GM12878 (cell line): ENCODE measurements around the gene PLAGL2. TPM values are rescaled to one million over a fixed set of nuclear protein-coding genes. Genes with fewer than 3 reads are reported as not detected.

Source experiments
- ATAC-seq: fragments of 200-7000 bp; cut with Tn5 transposase; 3 replicates; pipeline ENCODE4 v1.9.1; 2020; ENCODE audit warnings: mild to moderate bottlenecking, moderate library complexity
- BruUV-seq: library from RNA; stranded (reverse); fragments of 400-500 nt; replicated peaks from 2 replicates; lab custom pipeline; 2021; lab: Mats Ljungman, UMichigan
- CTCF ChIA-PET: fragments of 300-600 bp; sonication (Branson Sonifier 250); formaldehyde crosslinking; extraction: SDS; loops from one replicate; lab custom pipeline; 2021; ENCODE audit warnings: inconsistent platforms; lab: Yijun Ruan, JAX
- POLR2A ChIA-PET: fragments of 350-600 bp; formaldehyde crosslinking; extraction: SDS; loops from one replicate; lab custom pipeline; 2021; ENCODE audit warnings: inconsistent platforms; lab: Charles Lee
- RAD21 ChIA-PET: fragments of 300-600 bp; sonication (Branson Sonifier 250); formaldehyde crosslinking; loops from one replicate; lab custom pipeline; 2023; ENCODE audit warnings: antibody characterized with exemption; ENCODE audit not compliant: unreplicated experiment; lab: Charles Lee
- SMC1A ChIA-PET: fragments of 300-600 bp; sonication (Branson Sonifier 250); formaldehyde crosslinking; loops from one replicate; lab custom pipeline; 2023; ENCODE audit not compliant: unreplicated experiment, uncharacterized antibody; lab: Charles Lee
- DNase-seq: peaks from one replicate; pipeline ENCODE4 v3.0.0-alpha.2; 2011; ENCODE audit warnings: low read depth, low spot score
- FAIRE-seq: peaks from 3 replicates; lab custom pipeline; 2011; peaks lifted over from hg19 to GRCh38; lab: Jason Lieb, UNC
- H2AFZ ChIP-seq: 2 replicates; pipeline ENCODE4 v1.6.0; 2011; ENCODE audit warnings: low read depth, low read length, control low read depth; ENCODE audit not compliant: control insufficient read depth
- H3K27ac ChIP-seq: 2 replicates; pipeline ENCODE4 v1.5.1; 2011; ENCODE audit warnings: control low read depth; ENCODE audit not compliant: control insufficient read depth, insufficient read depth
- H3K27me3 ChIP-seq, 2 experiments: replicated peaks in 1 of 2; 2 replicates each; pipeline versions ENCODE4 v1.6.0 to v1.6.1; 2011; ENCODE audit warnings: low read length in 1 of 2; ENCODE audit not compliant: control insufficient read depth in 2 of 2, insufficient read depth in 2 of 2
- H3K36me3 ChIP-seq, 2 experiments: 2 replicates each; pipeline ENCODE4 v1.5.1; 2011; ENCODE audit warnings: low read length in 1 of 2; ENCODE audit not compliant: control insufficient read depth in 2 of 2, insufficient read depth in 2 of 2
- H3K4me1 ChIP-seq: 2 replicates; pipeline ENCODE4 v1.6.1; 2011; ENCODE audit warnings: mild to moderate bottlenecking, low read length, moderate library complexity, mixed read lengths; ENCODE audit not compliant: control insufficient read depth, insufficient read depth
- H3K4me2 ChIP-seq: 2 replicates; pipeline ENCODE4 v1.6.0; 2011; ENCODE audit warnings: control low read depth; ENCODE audit not compliant: control insufficient read depth, insufficient read depth
- H3K4me3 ChIP-seq: fragments of 200-600 bp; sonication (generic); 2 replicates; pipeline ENCODE4 v1.5.1; 2016
- H3K79me2 ChIP-seq: 2 replicates; pipeline ENCODE4 v1.6.0; 2011; ENCODE audit warnings: low read length; ENCODE audit not compliant: control insufficient read depth, insufficient read depth
- H3K9ac ChIP-seq: 2 replicates; pipeline ENCODE4 v1.8.0; 2011; ENCODE audit warnings: low read length, control low read depth, mixed read lengths; ENCODE audit not compliant: control insufficient read depth, insufficient read depth
- H3K9me3 ChIP-seq: replicated peaks from 3 replicates; pipeline ENCODE4 v1.5.1; 2011; ENCODE audit warnings: mild to moderate bottlenecking, low read length; ENCODE audit not compliant: control insufficient read depth, insufficient read depth
- H4K20me1 ChIP-seq: 2 replicates; pipeline ENCODE4 v1.6.0; 2011; ENCODE audit not compliant: control insufficient read depth, insufficient read depth
- KDM1A ChIP-seq: fragments of 200-600 bp; sonication (generic); IDR thresholded peaks from 2 replicates; pipeline ENCODE4 v1.6.1; 2016; ENCODE audit warnings: borderline replicate concordance
- MEF2A ChIP-seq: IDR thresholded peaks from 2 replicates; pipeline ENCODE4 v1.6.1; 2011; ENCODE audit warnings: low read depth, mild to moderate bottlenecking, low read length, moderate library complexity; ENCODE audit not compliant: insufficient read depth
- NBN ChIP-seq: fragments of 450-650 bp; IDR thresholded peaks from 2 replicates; pipeline ENCODE4 v1.6.1; 2016
- POU2F2 ChIP-seq: IDR thresholded peaks from 3 replicates; pipeline ENCODE4 v1.6.1; 2011; ENCODE audit warnings: low read depth, mild to moderate bottlenecking, low read length, borderline replicate concordance
- SMAD1 ChIP-seq: fragments of 450-650 bp; IDR thresholded peaks from 2 replicates; pipeline ENCODE4 v1.6.1; 2018; ENCODE audit warnings: mild to moderate bottlenecking, low read depth; ENCODE audit not compliant: partially characterized antibody
- WGBS: methylation state at CpG from one replicate; pipeline ENCODE4 v1.1.6; 2016; ENCODE audit warnings: low lambda C conversion rate; ENCODE audit not compliant: insufficient replicate concordance, insufficient coverage; ENCODE audit errors: missing lambda C conversion rate; 5-methylcytosine and 5-hydroxymethylcytosine counted together
- in situ Hi-C: fragments of 300-500 bp; cut with MboI; formaldehyde crosslinking; loops from 9 replicates; pipeline ENCODE4 v1.14.3; 2018; ENCODE audit warnings: mixed read lengths
- intact Hi-C: fragments of 100-400 bp; cut with micrococcal nuclease; formaldehyde crosslinking; loops from one replicate; pipeline ENCODE4 v1.14.2; 2022; ENCODE audit not compliant: unreplicated experiment
- microRNA counts: library from miRNA; unstranded; fragments of <30 nt; microRNA quantifications from one replicate; lab custom pipeline; 2016
- polyA plus RNA-seq, 11 experiments: library from polyadenylated mRNA; depleted of rRNA in 4 of 11; unstranded in 6 of 11; stranded (reverse) in 5 of 11; fragments of >200 nt; fragmentation: Nextera tagmentation in 4 of 11; fragmentation: Illumina TruSeq in 1 of 11; extraction: Ambion mirVana in 4 of 11; extraction: Trizol in 1 of 11; gene quantifications; 1 replicate in 1 of 11; 2 replicates in 10 of 11; pipeline versions ENCODE4 v1.2.1 to v1.2.3, GENCODE V29; 2011 to 2016; ENCODE audit warnings: inconsistent platforms in 2 of 11, missing spikeins in 2 of 11, low read depth in 1 of 11
- total RNA-seq, 4 experiments: library from RNA; depleted of rRNA in 3 of 4; stranded (reverse); fragments of >200 nt in 3 of 4; fragmentation: Illumina TruSeq in 1 of 4; extraction: Trizol in 1 of 4; gene quantifications; 2 replicates each; pipeline versions ENCODE4 v1.2.1 to v1.2.3, GENCODE V29; 2013 to 2021

Gene PLAGL2
- total and polyA plus RNA-seq, 10 of the 15 experiments (the other 5 are each of a cell fraction or from before 2014, with no cell fraction given), result 4.4 to 32.3 (median 13.3) TPM

DNA sequence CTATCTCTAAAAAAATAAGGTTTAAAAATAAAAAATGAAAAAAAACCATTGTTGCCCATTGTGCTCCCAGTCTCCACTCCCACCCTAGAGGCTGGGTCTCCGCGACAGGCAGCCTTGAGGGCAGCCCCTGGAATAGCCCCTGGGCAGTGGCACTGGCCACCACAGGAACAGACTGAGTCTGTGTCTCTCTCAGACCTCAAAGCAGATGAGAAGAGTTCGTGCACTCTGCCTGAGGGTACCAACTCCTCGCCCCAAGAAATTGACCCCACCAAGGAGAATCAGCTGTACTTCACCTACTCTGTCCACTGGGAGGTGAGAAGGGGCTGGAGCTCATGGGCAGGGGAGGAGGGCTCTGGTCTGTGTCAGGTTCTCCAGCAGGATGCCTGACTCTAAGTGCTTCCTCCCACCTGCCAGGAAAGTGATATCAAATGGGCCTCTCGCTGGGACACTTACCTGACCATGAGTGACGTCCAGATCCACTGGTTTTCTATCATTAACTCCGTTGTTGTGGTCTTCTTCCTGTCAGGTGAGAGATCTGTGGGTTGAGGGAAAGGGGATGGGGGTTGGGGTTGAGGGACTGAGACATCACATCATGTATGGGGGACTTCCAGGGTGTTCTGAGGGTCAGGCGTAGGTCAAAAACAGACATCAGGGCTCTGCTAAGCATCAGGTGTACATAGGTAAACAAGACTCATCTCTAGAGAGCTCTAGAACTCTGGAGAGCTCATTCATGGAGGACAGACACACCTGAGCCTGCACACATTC lies 62.5 kb downstream of the PLAGL2 start:
- BruUV-seq, result no TSS peak
- WGBS, result 93% methylated on average over 8 of the region's 8 CpGs
- Histone ChIP-seq H3K27ac (no peak overlapping the region), H3K9ac (no peak overlapping the region), H3K4me3 (no peak overlapping the region), H3K27me3 (no peaks in the 10 kb centered on the region), H2AFZ (no peak overlapping the region), H3K9me3 (no peaks in the 10 kb centered on the region), H3K36me3 (peaks cover 28 to 40% of the 10 kb centered on the region in 2 experiments), H3K4me1 (no peaks in the 10 kb centered on the region), H3K4me2 (no peak overlapping the region), H4K20me1 (no peaks in the 10 kb centered on the region), H3K79me2 (no peaks in the 10 kb centered on the region)
- in situ Hi-C loops, result no loop called here
- DNase-seq, result no peak
- SMC1A ChIA-PET, result no interaction called here
- no peak for FAIRE-seq
- RAD21 ChIA-PET, result no interaction called here
- TF ChIP-seq SMAD1 (no peak), POU2F2 (no peak), KDM1A (no peak), NBN (no peak)
- intact Hi-C loops, result no loop called here
- POLR2A ChIA-PET, result no interaction called here
- CTCF ChIA-PET, result no interaction called here
- no peak for ATAC-seq

- no peak for ATAC-seq
- Histone ChIP-seq H3K4me2 (no peak overlapping the region), H2AFZ (no peak overlapping the region)
- no TSS peak for BruUV-seq
- RAD21 ChIA-PET, result no interaction called here
- no peak for TF ChIP-seq MEF2A
- TF ChIP-seq, all 136 proteins: peak for 0
- Histone ChIP-seq H3K79me2 (no peaks in the 10 kb centered on the region), H3K36me3 (peaks cover 29 to 53% of the 10 kb centered on the region in 2 experiments), H4K20me1 (no peaks in the 10 kb centered on the region), H3K9ac (no peak overlapping the region), H3K9me3 (no peaks in the 10 kb centered on the region), H3K27ac (no peak overlapping the region), H3K27me3 (no peaks in the 10 kb centered on the region), H3K4me3 (no peak overlapping the region), H3K4me1 (no peaks in the 10 kb centered on the region)
- DNase-seq (no peak), FAIRE-seq (no peak)
- SMC1A ChIA-PET, result no interaction called here
- intact Hi-C loops, result no loop called here
- CTCF ChIA-PET, result no interaction called here
- POLR2A ChIA-PET, result interaction anchor here (0.9 kb wide), 1 partner anchor 14 kb away, joined by 3 read pairs; no protein-coding TSS in a partner anchor
- in situ Hi-C loops, result no loop called here
- WGBS, result 95% methylated on average over 15 of the region's 15 CpGs
These were observed 64.6 kb downstream of the PLAGL2 start for GRCh38 chr20:32142991-32143390.

MicroRNAs within 50 kb of the gene (microRNA counts, 767-probe panel; counts per million panel counts)
- microRNA hsa-miR-1825 (lab: Ali Mortazavi, UCI), result 1,438 counts per million, percentile 53 among the panel's probes with 10 or more counts

Other genes starting within 250 kb of the PLAGL2 start
- under 0.01 TPM in 1 of 2 replicates, not detected in the other for gene XKR7, start 239.6 kb downstream of the PLAGL2 start, total RNA-seq (2014; rRNA removed)
- not detected in 2 replicates for gene XKR7, start 239.6 kb downstream of the PLAGL2 start, total RNA-seq (2014; rRNA removed; fragmentation: Illumina TruSeq; extraction: Trizol)
- gene XKR7, start 239.6 kb downstream of the PLAGL2 start, total RNA-seq (2021), result not detected in 2 replicates
- not detected in 2 replicates for gene XKR7, start 239.6 kb downstream of the PLAGL2 start, polyA plus RNA-seq (2011; rRNA removed)
- not detected in 2 replicates for gene XKR7, start 239.6 kb downstream of the PLAGL2 start, polyA plus RNA-seq (2014; fragmentation: Illumina TruSeq; extraction: Trizol)
- not detected for gene XKR7, start 239.6 kb downstream of the PLAGL2 start, polyA plus RNA-seq (2014; fragmentation: Nextera tagmentation; extraction: Ambion mirVana)
- gene XKR7, start 239.6 kb downstream of the PLAGL2 start, polyA plus RNA-seq (2014; rRNA removed), result not detected in 2 replicates
- not detected for gene XKR7, start 239.6 kb downstream of the PLAGL2 start, polyA plus RNA-seq (2016; fragmentation: Nextera tagmentation; extraction: Ambion mirVana)
- not detected in 2 replicates for gene CCM2L, start 197.3 kb downstream of the PLAGL2 start, total RNA-seq (2014; rRNA removed)
- not detected in 2 replicates for gene CCM2L, start 197.3 kb downstream of the PLAGL2 start, total RNA-seq (2014; rRNA removed; fragmentation: Illumina TruSeq; extraction: Trizol)
- not detected in 2 replicates for gene CCM2L, start 197.3 kb downstream of the PLAGL2 start, total RNA-seq (2021)
- gene CCM2L, start 197.3 kb downstream of the PLAGL2 start, polyA plus RNA-seq (2011; rRNA removed), result not detected in 2 replicates
- not detected in 2 replicates for gene CCM2L, start 197.3 kb downstream of the PLAGL2 start, polyA plus RNA-seq (2014; fragmentation: Illumina TruSeq; extraction: Trizol)
- not detected for gene CCM2L, start 197.3 kb downstream of the PLAGL2 start, polyA plus RNA-seq (2014; fragmentation: Nextera tagmentation; extraction: Ambion mirVana)
- not detected in 2 replicates for gene CCM2L, start 197.3 kb downstream of the PLAGL2 start, polyA plus RNA-seq (2014; rRNA removed)
- gene CCM2L, start 197.3 kb downstream of the PLAGL2 start, polyA plus RNA-seq (2016; fragmentation: Nextera tagmentation; extraction: Ambion mirVana), result not detected
- gene HCK, start 155.5 kb downstream of the PLAGL2 start, total RNA-seq (2014; rRNA removed), result 30.2 and 30.3 TPM in 2 replicates
- gene HCK, start 155.5 kb downstream of the PLAGL2 start, total RNA-seq (2014; rRNA removed; fragmentation: Illumina TruSeq; extraction: Trizol), result 20.5 TPM in 2 replicates
- 20.1 and 21.0 TPM in 2 replicates for gene HCK, start 155.5 kb downstream of the PLAGL2 start, total RNA-seq (2021)
- gene HCK, start 155.5 kb downstream of the PLAGL2 start, polyA plus RNA-seq (2011; rRNA removed), result 1.5 and 3.0 TPM in 2 replicates
- 22.5 and 25.2 TPM in 2 replicates for gene HCK, start 155.5 kb downstream of the PLAGL2 start, polyA plus RNA-seq (2014; fragmentation: Illumina TruSeq; extraction: Trizol)
- 1 to 10 TPM; 1.3 to 2.1 TPM for gene HCK, start 155.5 kb downstream of the PLAGL2 start, polyA plus RNA-seq (2014; fragmentation: Nextera tagmentation; extraction: Ambion mirVana)
- gene HCK, start 155.5 kb downstream of the PLAGL2 start, polyA plus RNA-seq (2014; rRNA removed), result 25.0 and 26.7 TPM in 2 replicates
- 10 to 100 TPM; 16.5 to 16.8 TPM for gene HCK, start 155.5 kb downstream of the PLAGL2 start, polyA plus RNA-seq (2016; fragmentation: Nextera tagmentation; extraction: Ambion mirVana)
- 19.9 and 24.5 TPM in 2 replicates for gene TM9SF4, start 98.0 kb downstream of the PLAGL2 start, total RNA-seq (2014; rRNA removed)
- 19.9 and 20.8 TPM in 2 replicates for gene TM9SF4, start 98.0 kb downstream of the PLAGL2 start, total RNA-seq (2014; rRNA removed; fragmentation: Illumina TruSeq; extraction: Trizol)
- gene TM9SF4, start 98.0 kb downstream of the PLAGL2 start, total RNA-seq (2021), result 29.5 and 33.6 TPM in 2 replicates
- gene TM9SF4, start 98.0 kb downstream of the PLAGL2 start, polyA plus RNA-seq (2011; rRNA removed), result 24.7 and 47.8 TPM in 2 replicates
- gene TM9SF4, start 98.0 kb downstream of the PLAGL2 start, polyA plus RNA-seq (2014; fragmentation: Illumina TruSeq; extraction: Trizol), result 32.0 and 34.9 TPM in 2 replicates
- gene TM9SF4, start 98.0 kb downstream of the PLAGL2 start, polyA plus RNA-seq (2014; fragmentation: Nextera tagmentation; extraction: Ambion mirVana), result 10 to 100 TPM in 1 of 2 experiments, 1 to 10 TPM in 1; 8.5 to 14.1 TPM
- 27.8 and 28.6 TPM in 2 replicates for gene TM9SF4, start 98.0 kb downstream of the PLAGL2 start, polyA plus RNA-seq (2014; rRNA removed)
- 10 to 100 TPM; 23.3 to 24.1 TPM for gene TM9SF4, start 98.0 kb downstream of the PLAGL2 start, polyA plus RNA-seq (2016; fragmentation: Nextera tagmentation; extraction: Ambion mirVana)
- gene POFUT1, start 137 bp upstream of the PLAGL2 start, total RNA-seq (2014; rRNA removed), result 23.1 and 24.0 TPM in 2 replicates
- gene POFUT1, start 137 bp upstream of the PLAGL2 start, total RNA-seq (2014; rRNA removed; fragmentation: Illumina TruSeq; extraction: Trizol), result 20.5 and 22.2 TPM in 2 replicates
- 30.5 and 33.4 TPM in 2 replicates for gene POFUT1, start 137 bp upstream of the PLAGL2 start, total RNA-seq (2021)
- 11.3 and 15.1 TPM in 2 replicates for gene POFUT1, start 137 bp upstream of the PLAGL2 start, polyA plus RNA-seq (2011; rRNA removed)
- gene POFUT1, start 137 bp upstream of the PLAGL2 start, polyA plus RNA-seq (2014; fragmentation: Illumina TruSeq; extraction: Trizol), result 24.1 and 25.1 TPM in 2 replicates
- 1 to 10 TPM; 2.6 to 3.9 TPM for gene POFUT1, start 137 bp upstream of the PLAGL2 start, polyA plus RNA-seq (2014; fragmentation: Nextera tagmentation; extraction: Ambion mirVana)
- 19.3 and 19.8 TPM in 2 replicates for gene POFUT1, start 137 bp upstream of the PLAGL2 start, polyA plus RNA-seq (2014; rRNA removed)
- gene POFUT1, start 137 bp upstream of the PLAGL2 start, polyA plus RNA-seq (2016; fragmentation: Nextera tagmentation; extraction: Ambion mirVana), result 10 to 100 TPM; 24.4 to 24.9 TPM
- gene KIF3B, start 69.9 kb upstream of the PLAGL2 start, total RNA-seq (2014; rRNA removed), result 27.4 and 28.3 TPM in 2 replicates
- gene KIF3B, start 69.9 kb upstream of the PLAGL2 start, total RNA-seq (2014; rRNA removed; fragmentation: Illumina TruSeq; extraction: Trizol), result 27.5 and 28.5 TPM in 2 replicates
- gene KIF3B, start 69.9 kb upstream of the PLAGL2 start, total RNA-seq (2021), result 29.5 and 31.5 TPM in 2 replicates
- gene KIF3B, start 69.9 kb upstream of the PLAGL2 start, polyA plus RNA-seq (2011; rRNA removed), result 26.3 and 28.9 TPM in 2 replicates
- 37.3 and 39.0 TPM in 2 replicates for gene KIF3B, start 69.9 kb upstream of the PLAGL2 start, polyA plus RNA-seq (2014; fragmentation: Illumina TruSeq; extraction: Trizol)
- gene KIF3B, start 69.9 kb upstream of the PLAGL2 start, polyA plus RNA-seq (2014; fragmentation: Nextera tagmentation; extraction: Ambion mirVana), result 10 to 100 TPM; 10.7 to 11.2 TPM
- gene KIF3B, start 69.9 kb upstream of the PLAGL2 start, polyA plus RNA-seq (2014; rRNA removed), result 23.8 and 25.6 TPM in 2 replicates
- gene KIF3B, start 69.9 kb upstream of the PLAGL2 start, polyA plus RNA-seq (2016; fragmentation: Nextera tagmentation; extraction: Ambion mirVana), result 1 to 10 TPM; 7.4 to 7.5 TPM
- gene ASXL1, start 150.6 kb upstream of the PLAGL2 start, total RNA-seq (2014; rRNA removed), result 43.5 and 47.9 TPM in 2 replicates
- 41.2 and 44.3 TPM in 2 replicates for gene ASXL1, start 150.6 kb upstream of the PLAGL2 start, total RNA-seq (2014; rRNA removed; fragmentation: Illumina TruSeq; extraction: Trizol)
- 86.0 and 87.6 TPM in 2 replicates for gene ASXL1, start 150.6 kb upstream of the PLAGL2 start, total RNA-seq (2021)
- 43.8 and 53.0 TPM in 2 replicates for gene ASXL1, start 150.6 kb upstream of the PLAGL2 start, polyA plus RNA-seq (2011; rRNA removed)
- gene ASXL1, start 150.6 kb upstream of the PLAGL2 start, polyA plus RNA-seq (2014; fragmentation: Illumina TruSeq; extraction: Trizol), result 51.8 and 64.0 TPM in 2 replicates
- 10 to 100 TPM; 11.0 to 14.8 TPM for gene ASXL1, start 150.6 kb upstream of the PLAGL2 start, polyA plus RNA-seq (2014; fragmentation: Nextera tagmentation; extraction: Ambion mirVana)
- gene ASXL1, start 150.6 kb upstream of the PLAGL2 start, polyA plus RNA-seq (2014; rRNA removed), result 60.5 and 62.4 TPM in 2 replicates
- gene ASXL1, start 150.6 kb upstream of the PLAGL2 start, polyA plus RNA-seq (2016; fragmentation: Nextera tagmentation; extraction: Ambion mirVana), result 10 to 100 TPM; 60.7 to 68.0 TPM